Measurements from ENCODE around the gene HPS1. TPM values are rescaled to one million over a fixed set of nuclear protein-coding genes. Genes with fewer than 3 reads are reported as not detected.

Gene HPS1
- total RNA-seq, 1 experiment from 2014 or later: 38.6 TPM

- DNase-seq (ENCODE audit: low read depth in 1 of 2, low spot score in 2 of 2): no peak
- Histone ChIP-seq H3K27me3 (replicated peaks) (no peaks in the 10 kb centered on the region), H3K9me3 (replicated peaks) (no peaks in the 10 kb centered on the region), H3K36me3 (no peaks in the 10 kb centered on the region), H3K4me1 (replicated peaks) (no peaks in the 10 kb centered on the region), H3K4me3 (no peak overlapping the region), H3K27ac (no peak overlapping the region)
Measured at GRCh38 chr10:98373260-98374040, 73.3 kb downstream of the HPS1 start.

GRCh38 chr10:98370831-98371820 lies 75.6 kb downstream of the HPS1 start:
- no peaks in the 10 kb centered on the region for H3K9me3 ChIP-seq (replicated peaks)
- no peak overlapping the region for H3K4me3 ChIP-seq

GRCh38 chr10:98369801-98370200 lies 76.9 kb downstream of the HPS1 start:
- no peaks in the 10 kb centered on the region for H3K4me1 ChIP-seq (replicated peaks)

More at GRCh38 chr10:98370831-98371820, 75.6 kb downstream of the HPS1 start:
- Histone ChIP-seq H3K36me3 (no peaks in the 10 kb centered on the region), H3K4me1 (replicated peaks) (no peaks in the 10 kb centered on the region), H3K27ac (no peak overlapping the region), H3K27me3 (replicated peaks) (no peaks in the 10 kb centered on the region)
- no peak for DNase-seq (ENCODE audit: low read depth in 1 of 2, low spot score in 2 of 2)

GRCh38 chr10:98368644-98369043 lies 78.1 kb downstream of the HPS1 start:
- no peak overlapping the region for H3K27ac ChIP-seq
- no peaks in the 10 kb centered on the region for H3K9me3 ChIP-seq (replicated peaks)
- no peak overlapping the region for H3K4me3 ChIP-seq
- no peak for DNase-seq (ENCODE audit: low read depth in 1 of 2, low spot score in 2 of 2)
- no peaks in the 10 kb centered on the region for H3K36me3 ChIP-seq
- H3K27me3 ChIP-seq (replicated peaks): no peaks in the 10 kb centered on the region
- no peaks in the 10 kb centered on the region for H3K4me1 ChIP-seq (replicated peaks)

More at GRCh38 chr10:98369801-98370200, 76.9 kb downstream of the HPS1 start:
- no peak for DNase-seq (ENCODE audit: low read depth in 1 of 2, low spot score in 2 of 2)
- Histone ChIP-seq H3K4me3 (no peak overlapping the region), H3K27me3 (replicated peaks) (no peaks in the 10 kb centered on the region), H3K36me3 (no peaks in the 10 kb centered on the region), H3K9me3 (replicated peaks) (no peaks in the 10 kb centered on the region), H3K27ac (no peak overlapping the region)

- Histone ChIP-seq H3K4me3 (no peak overlapping the region), H3K27ac (no peak overlapping the region), H3K36me3 (no peaks in the 10 kb centered on the region), H3K9me3 (replicated peaks) (no peaks in the 10 kb centered on the region), H3K27me3 (replicated peaks) (no peaks in the 10 kb centered on the region), H3K4me1 (replicated peaks) (no peaks in the 10 kb centered on the region)
- no peak for DNase-seq (ENCODE audit: low read depth in 1 of 2, low spot score in 2 of 2)
Measured at GRCh38 chr10:98367604-98368451, 78.9 kb downstream of the HPS1 start.

Other genes with a start within 250 kb of the HPS1 start
- gene LOXL4, start 178.7 kb downstream of the HPS1 start, total RNA-seq (2014; rRNA removed; shearing (Covaris generic)): 0.55 TPM in 1 of 2 replicates, not detected in the other
- 10.8 and 13.8 TPM in 2 replicates for gene PYROXD2, start 31.8 kb downstream of the HPS1 start, total RNA-seq (2014; rRNA removed; shearing (Covaris generic))

Data from SJSA1 (cell line).